Activated CD8-positive, alpha-beta memory T cell treated with anti-CD3 and anti-CD28 coated beads, Interleukin-2, amount 50 U/mL, for 1 hour (primary cell): ENCODE results near the gene EHD1.
"Not testable (repeated sequence)": the region's sequence is repeated elsewhere in the genome, so short reads cannot be mapped to it uniquely, and the experiment has no call there.

Source experiments
- DNase-seq: peaks from one replicate; pipeline ENCODE4 v3.0.0-alpha.2; 2020; ENCODE audit errors: extremely low read depth

EHD1 gene

GRCh38 chr11:64826578-64827450 is 51.6 kb downstream of the EHD1 start:
- no peak for DNase-seq

GRCh38 chr11:64826062-64826461 is 52.4 kb downstream of the EHD1 start:
- DNase-seq = no peak

- DNase-seq = no peak
These were observed 54.8 kb downstream of the EHD1 start for GRCh38 chr11:64823568-64824119.

- no peak for DNase-seq
These were observed 60.9 kb downstream of the EHD1 start for GRCh38 chr11:64817476-64817875.

DNA sequence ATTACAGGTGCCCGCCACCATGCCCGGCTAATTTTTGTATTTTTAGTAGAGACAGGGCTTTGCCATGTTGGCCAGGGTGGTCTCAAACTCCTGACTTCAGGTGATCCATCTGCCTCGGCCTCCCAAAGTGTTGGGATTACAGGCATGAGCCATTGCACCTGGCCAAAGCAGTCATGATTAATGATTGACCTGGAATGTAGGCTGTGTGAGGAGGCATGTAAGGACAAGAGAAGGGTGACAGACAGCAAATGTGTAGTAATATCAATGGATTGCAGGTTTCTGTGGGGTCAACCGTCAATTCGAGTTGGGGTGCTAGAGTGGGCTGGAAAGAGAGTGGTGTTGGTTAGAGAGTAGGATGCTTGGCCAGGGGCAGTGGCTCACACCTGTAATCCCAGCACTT is 63.0 kb downstream of the EHD1 start:
- not testable (repeated sequence) for DNase-seq

DNA sequence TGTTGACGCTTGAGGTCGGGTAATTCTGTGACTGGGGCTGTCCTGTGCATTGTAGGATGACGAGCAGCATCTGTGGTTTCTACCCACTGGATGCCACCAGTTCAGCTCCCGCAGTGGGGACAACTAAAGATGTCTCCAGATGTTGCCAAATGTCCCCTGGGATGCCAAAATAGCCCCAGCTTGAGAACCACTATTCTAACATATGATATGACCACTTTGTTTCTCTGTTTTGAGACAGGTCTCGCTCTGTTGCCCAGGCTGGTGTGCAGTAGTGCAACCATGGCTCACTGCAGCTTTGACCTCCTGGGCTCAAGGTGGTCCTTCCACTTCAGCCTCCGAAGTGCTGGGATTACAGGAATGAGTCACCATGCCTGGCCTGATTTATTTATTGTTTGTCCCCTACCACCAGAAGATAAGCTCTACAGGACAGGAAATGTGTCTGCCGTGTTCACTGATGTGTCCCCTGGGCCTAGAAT is 63.7 kb downstream of the EHD1 start:
- DNase-seq = no peak

GRCh38 chr11:64813826-64814225 is 64.6 kb downstream of the EHD1 start:
- no peak for DNase-seq

GRCh38 chr11:64810891-64811272 is 67.5 kb downstream of the EHD1 start:
- DNase-seq = no peak

- DNase-seq = peak; percentile 23
These were observed 68.0 kb downstream of the EHD1 start, which contains the start of gene MEN1 for GRCh38 chr11:64810271-64810890. Gene MEN1 (minus strand): TSS chr11:64810551. CDS start chr11:64810109, 442 bp downstream.

- DNase-seq = no peak
These were observed 68.6 kb downstream of the EHD1 start for GRCh38 chr11:64809781-64810241.

DNA sequence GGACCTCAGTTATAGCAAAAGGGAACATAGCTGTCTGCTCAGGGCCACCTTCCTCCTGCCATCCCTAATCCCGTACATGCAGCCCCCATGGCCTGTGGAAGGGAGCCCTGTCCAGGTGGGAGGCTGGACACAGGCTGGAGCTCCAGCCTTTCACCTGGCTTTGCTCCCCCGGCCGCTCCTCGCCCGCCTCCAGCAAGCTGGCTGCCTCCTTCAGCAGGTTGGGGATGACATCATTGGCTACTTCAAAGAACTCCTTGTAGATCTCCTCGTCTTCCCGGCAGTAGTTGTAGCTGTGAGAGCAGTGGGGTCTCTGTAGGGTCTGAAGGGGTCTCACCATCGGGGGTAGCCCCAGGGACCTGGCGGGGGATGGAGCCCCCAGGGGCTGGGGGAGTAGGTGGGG is 72.9 kb downstream of the EHD1 start:
- no peak for DNase-seq

DNA sequence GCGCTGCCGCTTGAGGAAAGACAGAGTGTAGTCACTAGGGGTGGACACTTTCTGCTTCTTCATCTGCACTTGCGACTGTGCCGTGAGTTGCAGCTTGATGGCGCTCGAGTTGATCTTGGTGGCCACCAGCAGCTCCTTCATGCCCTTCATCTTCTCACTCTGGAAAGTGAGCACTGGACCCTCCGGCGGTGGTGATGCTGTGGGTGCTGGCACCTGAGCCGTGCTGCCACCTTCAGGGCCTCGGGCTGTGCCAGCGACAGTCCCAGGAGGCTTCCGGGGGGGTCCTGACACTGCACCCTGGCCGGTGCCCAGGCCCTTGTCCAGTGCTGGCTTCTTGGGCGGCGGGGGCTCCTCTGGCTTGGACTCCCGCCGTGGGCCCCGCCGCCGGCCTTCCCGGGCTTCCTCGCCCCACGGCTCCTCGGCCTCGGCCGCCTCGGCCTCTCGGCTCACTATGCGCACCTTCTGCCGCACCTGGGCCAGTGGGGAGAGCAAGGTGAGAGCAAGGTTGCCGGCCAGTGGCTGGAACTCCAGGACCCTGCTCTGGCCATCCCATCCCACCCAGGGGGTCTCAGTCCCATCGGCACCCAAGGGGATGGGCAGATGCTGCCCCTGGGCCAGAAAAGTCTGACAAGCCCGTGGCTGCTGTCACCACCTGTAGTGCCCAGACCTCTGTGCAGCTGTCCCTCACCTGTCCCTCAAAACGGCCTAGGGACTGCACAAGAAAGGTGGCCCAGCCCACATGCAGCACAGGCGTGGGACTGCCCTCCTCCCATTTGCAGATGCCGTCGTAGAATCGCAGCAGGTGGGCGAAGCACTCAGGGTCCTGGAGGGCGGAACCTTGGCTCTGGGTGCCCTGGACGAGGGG is 73.8 kb downstream of the EHD1 start:
- DNase-seq = no peak

- DNase-seq = no peak
These were observed 74.5 kb downstream of the EHD1 start for GRCh38 chr11:64803846-64804345.

DNA sequence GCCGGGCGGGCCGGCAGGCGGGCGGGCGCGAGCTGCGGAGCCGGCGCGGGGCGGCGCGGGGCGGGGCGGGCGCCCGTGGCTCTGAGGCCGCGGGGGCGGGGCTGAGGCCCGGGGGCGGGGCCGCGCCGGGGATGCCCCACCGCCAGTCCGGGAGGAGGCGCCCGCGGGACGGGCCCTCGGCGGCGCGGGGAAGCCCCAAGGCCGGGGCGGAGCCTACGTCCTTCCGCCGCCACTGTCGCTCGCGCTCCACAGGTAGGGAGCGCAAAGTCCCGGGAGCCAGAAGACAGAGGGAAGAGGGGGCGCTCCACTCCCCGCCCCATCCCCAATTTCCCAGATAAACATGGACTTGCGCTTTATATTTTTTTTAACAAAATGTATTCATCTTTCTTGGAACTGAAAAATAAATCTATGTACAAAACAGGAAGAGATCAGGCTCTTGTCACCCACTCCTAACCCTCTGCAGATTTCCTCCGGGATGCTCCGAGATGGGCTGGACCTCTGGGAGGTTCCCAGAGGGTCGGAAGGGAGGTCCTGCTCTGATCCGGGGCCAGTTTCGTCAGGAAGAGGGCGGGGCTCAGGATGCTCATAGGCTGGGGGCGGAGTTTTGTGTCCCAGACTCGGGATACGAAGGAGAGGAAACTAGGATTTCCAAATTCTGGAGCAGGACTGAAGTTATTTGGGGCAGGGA is 75.1 kb downstream of the EHD1 start, which contains the start of gene MAP4K2:
Gene MAP4K2, minus strand, starts transcription at position 57 of the 688 bp plus-strand sequence. CDS start 65 bp downstream, outside the sequence.
- no peak for DNase-seq

- DNase-seq = no peak
These were observed 75.9 kb downstream of the EHD1 start for GRCh38 chr11:64802370-64803157.
